OCI-LY3 (cell line): ENCODE results near the gene CHMP6.

ENCODE experiments used
- H2AFZ ChIP-seq: fragments of 200-600, 300-600 bp; shearing (Covaris generic); 2 replicates; pipeline ENCODE4 v1.6.0; 2014; ENCODE audit warnings: antibody characterized with exemption, low read depth, low read length
- H3K27ac ChIP-seq: fragments of 200-600, 300-600 bp; sonication (generic); 2 replicates; pipeline ENCODE4 v1.5.1; 2014; ENCODE audit warnings: mild to moderate bottlenecking, low read length, moderate library complexity, mixed read lengths
- H3K27me3 ChIP-seq: fragments of 200-600, 300-600 bp; sonication (generic); 2 replicates; pipeline ENCODE4 v1.6.1; 2014; ENCODE audit warnings: low read depth, low read length, mixed read lengths
- H3K36me3 ChIP-seq: fragments of 200-600, 300-600 bp; sonication (generic); replicated peaks from 2 replicates; pipeline ENCODE3; 2014; ENCODE audit warnings: low read depth, low read length, mixed read lengths
- H3K4me1 ChIP-seq: fragments of 300-600, 200-600 bp; sonication (generic); 2 replicates; pipeline ENCODE4 v1.6.1; 2014; ENCODE audit warnings: low read length, mixed read lengths
- H3K4me2 ChIP-seq: fragments of 200-600, 300-600 bp; sonication (generic); 2 replicates; pipeline ENCODE4 v1.6.1; 2014; ENCODE audit warnings: low read length, mixed read lengths
- H3K4me3 ChIP-seq: fragments of 300-600, 200-600 bp; sonication (generic); 2 replicates; pipeline ENCODE4 v1.5.1; 2014; ENCODE audit warnings: antibody characterized with exemption, mild to moderate bottlenecking, low read length, moderate library complexity
- H3K79me2 ChIP-seq: fragments of 300-600, 200-600 bp; shearing (Covaris generic); 2 replicates; pipeline ENCODE4 v1.6.1; 2014; ENCODE audit warnings: mild to moderate bottlenecking, low read length, mixed read lengths
- H3K9ac ChIP-seq: fragments of 300-600, 200-600 bp; shearing (Covaris generic); 2 replicates; pipeline ENCODE4 v1.6.0; 2014; ENCODE audit warnings: mild to moderate bottlenecking, low read length, moderate library complexity
- H3K9me3 ChIP-seq: fragments of 200-600, 300-600 bp; shearing (Covaris generic); 2 replicates; pipeline ENCODE4 v1.6.1; 2014; ENCODE audit warnings: low read length, mixed read lengths; ENCODE audit not compliant: insufficient read depth
- H4K20me1 ChIP-seq: fragments of 200-600, 300-600 bp; sonication (generic); 2 replicates; pipeline ENCODE4 v1.6.1; 2016; ENCODE audit warnings: low read length, mixed read lengths; ENCODE audit not compliant: insufficient read depth
- EZH2phosphoT487 ChIP-seq: fragments of 200-600 bp; shearing (Covaris generic); IDR thresholded peaks from 2 replicates; pipeline ENCODE4 v1.6.1; 2018; ENCODE audit warnings: antibody characterized with exemption, mixed run types, low read depth
- TF ChIP-seq, protein P1 (sequence below): fragments of 200-600, 300-600 bp; sonication (generic); IDR thresholded peaks from 2 replicates; pipeline ENCODE4 v1.5.1; 2014; ENCODE audit warnings: antibody characterized with exemption, low read length, low read depth

Gene CHMP6

DNA sequence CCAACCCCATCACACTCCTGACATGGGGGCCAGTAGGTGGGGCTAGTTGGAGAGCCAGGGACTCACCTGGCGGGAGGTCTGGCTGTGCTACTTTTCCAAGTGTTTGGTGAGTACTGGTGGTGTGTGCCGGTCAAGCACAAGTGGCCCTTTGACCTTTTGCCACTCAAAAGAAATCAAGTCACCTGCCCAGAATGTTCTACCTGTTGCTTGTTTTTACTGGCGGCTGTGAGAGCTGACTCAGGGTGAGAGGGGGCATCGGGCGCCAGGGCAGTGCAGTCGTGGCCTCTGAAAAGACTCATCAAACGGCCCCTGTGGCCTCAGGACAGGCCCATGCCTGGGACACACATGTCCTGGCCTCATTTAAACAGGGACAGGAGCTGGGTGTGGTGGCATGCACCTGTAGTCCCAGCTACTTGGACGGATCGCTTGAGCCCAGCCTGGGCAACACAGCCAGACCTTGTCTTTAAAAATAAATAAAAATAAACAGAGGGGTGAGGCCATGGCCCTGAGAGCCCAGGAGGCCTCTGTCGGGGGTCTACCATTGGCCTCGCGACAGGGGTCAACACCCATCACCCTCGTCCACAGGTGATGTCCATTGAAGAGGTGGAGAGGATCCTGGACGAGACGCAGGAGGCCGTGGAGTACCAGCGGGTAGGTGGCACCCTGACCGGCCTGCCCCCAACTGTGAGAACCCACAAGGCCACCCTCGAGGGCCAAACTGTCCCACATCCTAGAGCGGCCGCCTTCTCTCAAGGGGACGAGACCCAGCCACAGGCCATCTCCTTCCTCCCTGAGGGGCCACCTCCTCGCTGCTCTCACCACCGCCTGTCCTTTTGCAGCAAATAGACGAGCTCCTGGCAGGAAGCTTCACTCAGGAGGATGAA is 5.0 kb downstream of the CHMP6 start:
- Histone ChIP-seq H4K20me1 (no peaks in the 10 kb centered on the region), H3K4me2 (no peak overlapping the region), H3K27me3 (no peaks in the 10 kb centered on the region), H2AFZ (no peak overlapping the region), H3K4me1 (peaks cover 8% of the 10 kb centered on the region), H3K9ac (no peak overlapping the region), H3K9me3 (no peaks in the 10 kb centered on the region), H3K27ac (no peak overlapping the region), H3K36me3 (no peaks in the 10 kb centered on the region), H3K79me2 (peaks cover 9% of the 10 kb centered on the region), H3K4me3 (no peak overlapping the region)
- TF ChIP-seq, protein P1, sequence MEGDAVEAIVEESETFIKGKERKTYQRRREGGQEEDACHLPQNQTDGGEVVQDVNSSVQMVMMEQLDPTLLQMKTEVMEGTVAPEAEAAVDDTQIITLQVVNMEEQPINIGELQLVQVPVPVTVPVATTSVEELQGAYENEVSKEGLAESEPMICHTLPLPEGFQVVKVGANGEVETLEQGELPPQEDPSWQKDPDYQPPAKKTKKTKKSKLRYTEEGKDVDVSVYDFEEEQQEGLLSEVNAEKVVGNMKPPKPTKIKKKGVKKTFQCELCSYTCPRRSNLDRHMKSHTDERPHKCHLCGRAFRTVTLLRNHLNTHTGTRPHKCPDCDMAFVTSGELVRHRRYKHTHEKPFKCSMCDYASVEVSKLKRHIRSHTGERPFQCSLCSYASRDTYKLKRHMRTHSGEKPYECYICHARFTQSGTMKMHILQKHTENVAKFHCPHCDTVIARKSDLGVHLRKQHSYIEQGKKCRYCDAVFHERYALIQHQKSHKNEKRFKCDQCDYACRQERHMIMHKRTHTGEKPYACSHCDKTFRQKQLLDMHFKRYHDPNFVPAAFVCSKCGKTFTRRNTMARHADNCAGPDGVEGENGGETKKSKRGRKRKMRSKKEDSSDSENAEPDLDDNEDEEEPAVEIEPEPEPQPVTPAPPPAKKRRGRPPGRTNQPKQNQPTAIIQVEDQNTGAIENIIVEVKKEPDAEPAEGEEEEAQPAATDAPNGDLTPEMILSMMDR: peak; percentile 10; the same call in 1 of the 2 replicates
- TF ChIP-seq EZH2phosphoT487: no peak

DNA sequence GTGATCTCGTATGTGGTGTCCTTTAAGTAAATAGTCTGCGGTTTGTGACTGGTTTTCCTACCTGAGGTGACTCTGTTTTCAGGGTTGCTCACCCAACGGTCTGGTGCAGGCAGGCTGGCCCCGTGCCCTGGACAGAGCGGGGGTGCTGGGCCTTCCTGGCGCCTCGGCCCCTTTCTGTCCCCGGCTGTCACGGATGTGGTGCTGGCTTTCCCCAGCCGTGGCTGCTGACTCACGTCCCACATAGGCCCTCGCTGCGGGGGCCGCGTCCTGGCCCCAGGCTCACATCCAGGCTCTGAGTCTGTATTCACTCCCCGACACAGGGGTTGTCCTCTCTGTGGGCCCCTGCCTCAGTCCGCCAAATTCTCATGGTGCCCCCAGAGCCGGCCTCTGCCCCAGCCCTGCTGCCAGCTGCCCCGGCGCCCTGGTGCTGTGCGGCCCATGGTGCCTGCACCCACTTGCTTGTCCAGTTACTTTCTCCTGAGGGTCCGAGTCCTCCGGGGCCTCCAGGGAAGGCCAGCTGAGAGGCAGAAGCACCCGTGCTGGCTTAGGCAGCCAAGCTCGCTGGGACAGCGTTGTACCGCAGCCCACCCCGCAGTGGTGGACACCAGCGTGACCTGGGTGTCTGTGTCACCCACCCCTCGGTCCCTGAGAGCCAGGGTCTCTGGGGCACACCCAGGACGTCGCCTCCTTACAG is 5.9 kb downstream of the CHMP6 start:
- H3K27ac ChIP-seq: no peak overlapping the region
- no peaks in the 10 kb centered on the region for H3K36me3 ChIP-seq
- no peak overlapping the region for H3K4me2 ChIP-seq
- no peaks in the 10 kb centered on the region for H3K9me3 ChIP-seq
- TF ChIP-seq, protein P1: no peak
- no peak for TF ChIP-seq EZH2phosphoT487
- H3K79me2 ChIP-seq: peaks cover 5% of the 10 kb centered on the region
- H3K27me3 ChIP-seq: no peaks in the 10 kb centered on the region
- no peak overlapping the region for H2AFZ ChIP-seq
- no peaks in the 10 kb centered on the region for H4K20me1 ChIP-seq
- H3K4me3 ChIP-seq: no peak overlapping the region
- no peak overlapping the region for H3K9ac ChIP-seq
- peaks cover 8% of the 10 kb centered on the region for H3K4me1 ChIP-seq

DNA sequence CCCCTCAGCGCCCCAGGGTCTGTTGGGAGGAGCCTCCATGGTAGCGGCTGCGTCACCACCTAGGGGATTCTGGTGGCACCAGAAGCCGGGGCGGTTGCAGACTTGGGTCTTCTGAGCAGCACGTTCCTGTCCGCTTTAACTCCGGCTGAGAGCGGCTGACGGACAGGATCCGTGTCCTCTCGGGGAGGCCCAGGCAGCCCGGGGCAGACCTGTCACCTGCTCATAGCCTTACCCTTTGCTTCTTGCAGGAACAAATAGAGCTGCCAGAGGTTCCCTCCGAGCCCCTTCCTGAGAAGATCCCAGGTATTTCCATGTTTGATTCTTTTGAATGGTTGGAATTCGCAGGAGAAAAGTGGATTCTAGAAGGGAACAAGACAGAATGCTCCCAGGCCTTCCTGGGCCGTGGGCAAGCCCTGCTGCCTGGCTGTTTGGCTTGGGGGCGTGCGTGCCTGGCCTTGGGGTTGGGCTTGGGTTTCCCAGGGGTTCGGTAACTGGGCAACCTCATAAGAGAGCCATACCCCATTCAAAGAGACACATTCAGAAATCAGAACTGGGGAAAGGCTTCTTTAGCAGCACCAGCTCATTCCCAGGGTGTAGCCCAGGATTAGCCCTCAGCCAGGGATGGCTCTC is 6.6 kb downstream of the CHMP6 start:
- no peaks in the 10 kb centered on the region for H3K36me3 ChIP-seq

More for the DNA sequence above, 6.6 kb downstream of the CHMP6 start:
- H3K4me1 ChIP-seq: peaks cover 1% of the 10 kb centered on the region
- no peak for TF ChIP-seq EZH2phosphoT487
- TF ChIP-seq, protein P1: no peak
- H3K4me3 ChIP-seq: no peak overlapping the region
- H3K79me2 ChIP-seq: no peaks in the 10 kb centered on the region; the same call in 1 of the 2 replicates
- no peak overlapping the region for H3K4me2 ChIP-seq
- H2AFZ ChIP-seq: no peak overlapping the region
- no peaks in the 10 kb centered on the region for H3K9me3 ChIP-seq
- H3K27me3 ChIP-seq: no peaks in the 10 kb centered on the region
- H4K20me1 ChIP-seq: no peaks in the 10 kb centered on the region
- no peak overlapping the region for H3K9ac ChIP-seq
- no peak overlapping the region for H3K27ac ChIP-seq
